ENCODE data around the gene PLEKHA3. TPM values are rescaled to one million over a fixed set of nuclear protein-coding genes. Genes with fewer than 3 reads are reported as not detected.

Gene PLEKHA3
- total RNA-seq, 2 experiments from 2014 or later, result 20.1 to 20.3 TPM

DNA sequence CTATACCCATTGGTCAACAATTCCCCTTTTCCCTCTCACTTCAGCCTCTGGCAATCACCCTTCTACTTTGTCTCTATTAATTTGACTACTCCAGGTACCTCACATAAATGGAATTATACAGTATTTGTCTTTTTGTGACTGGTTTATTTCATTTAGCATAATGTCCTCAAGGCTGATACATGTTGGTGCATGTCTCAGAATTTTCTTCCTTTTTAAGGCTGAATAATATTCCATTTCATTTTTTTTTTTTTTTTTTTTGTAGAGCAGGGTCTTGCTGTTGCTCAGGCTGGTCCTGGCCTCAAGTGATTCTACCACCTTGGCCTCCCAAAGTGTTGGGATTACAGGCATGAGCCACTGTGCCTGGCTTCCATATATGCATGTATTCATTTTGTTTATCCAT is 3.8 kb upstream of the PLEKHA3 start:
- TF ChIP-seq, protein P1, sequence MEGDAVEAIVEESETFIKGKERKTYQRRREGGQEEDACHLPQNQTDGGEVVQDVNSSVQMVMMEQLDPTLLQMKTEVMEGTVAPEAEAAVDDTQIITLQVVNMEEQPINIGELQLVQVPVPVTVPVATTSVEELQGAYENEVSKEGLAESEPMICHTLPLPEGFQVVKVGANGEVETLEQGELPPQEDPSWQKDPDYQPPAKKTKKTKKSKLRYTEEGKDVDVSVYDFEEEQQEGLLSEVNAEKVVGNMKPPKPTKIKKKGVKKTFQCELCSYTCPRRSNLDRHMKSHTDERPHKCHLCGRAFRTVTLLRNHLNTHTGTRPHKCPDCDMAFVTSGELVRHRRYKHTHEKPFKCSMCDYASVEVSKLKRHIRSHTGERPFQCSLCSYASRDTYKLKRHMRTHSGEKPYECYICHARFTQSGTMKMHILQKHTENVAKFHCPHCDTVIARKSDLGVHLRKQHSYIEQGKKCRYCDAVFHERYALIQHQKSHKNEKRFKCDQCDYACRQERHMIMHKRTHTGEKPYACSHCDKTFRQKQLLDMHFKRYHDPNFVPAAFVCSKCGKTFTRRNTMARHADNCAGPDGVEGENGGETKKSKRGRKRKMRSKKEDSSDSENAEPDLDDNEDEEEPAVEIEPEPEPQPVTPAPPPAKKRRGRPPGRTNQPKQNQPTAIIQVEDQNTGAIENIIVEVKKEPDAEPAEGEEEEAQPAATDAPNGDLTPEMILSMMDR (IDR thresholded peaks at IDR 0.05), result no peak
- H3K27ac Mint-ChIP-seq, result no peak overlapping the region
- CTCF ChIA-PET, result no interaction called here
- no peaks in the 10 kb centered on the region for H3K27me3 ChIP-seq (ENCODE audit: control insufficient read depth in 1 of 2, insufficient read depth in 2 of 2, low read length in 2 of 2)
- H3K36me3 Mint-ChIP-seq (ENCODE audit: low read depth), result peaks cover 10% of the 10 kb centered on the region
- H3K36me3 ChIP-seq (ENCODE audit: insufficient read depth, low read length), result no peaks in the 10 kb centered on the region
- peaks cover 28% of the 10 kb centered on the region for H3K4me1 Mint-ChIP-seq (ENCODE audit: low read depth)
- no peak overlapping the region for H3K4me3 ChIP-seq (ENCODE audit: low read length)
- no peak overlapping the region for H3K4me3 Mint-ChIP-seq
- H3K9me3 ChIP-seq (ENCODE audit: control insufficient read depth in 1 of 2, insufficient read depth in 1 of 2, low read length in 2 of 2), result no peaks in the 10 kb centered on the region
- H3K27me3 Mint-ChIP-seq, result no peaks in the 10 kb centered on the region
- POLR2A ChIA-PET, result interaction anchor here (1.0 to 1.9 kb wide), 2 partner anchors 25 to 26 kb away, joined by 3 to 5 read pairs; partner anchors contain the start of genes PJVK and PRKRA
- no peaks in the 10 kb centered on the region for H3K9me3 Mint-ChIP-seq
- peaks cover 25% of the 10 kb centered on the region for H3K4me1 ChIP-seq (ENCODE audit: insufficient read depth, low read length)
- intact Hi-C loops (cut with DNase I, micrococcal nuclease), result loop anchor here in 1 of 2 experiments (1.0 kb wide), 1 partner anchor 24 kb away; no protein-coding TSS in a partner anchor
- ATAC-seq (ENCODE audit: poor library complexity) (no peak), DNase-seq (no peak)
- H3K27ac ChIP-seq (ENCODE audit: low read depth in 1 of 2, low read length in 2 of 2), result no peak overlapping the region

DNA sequence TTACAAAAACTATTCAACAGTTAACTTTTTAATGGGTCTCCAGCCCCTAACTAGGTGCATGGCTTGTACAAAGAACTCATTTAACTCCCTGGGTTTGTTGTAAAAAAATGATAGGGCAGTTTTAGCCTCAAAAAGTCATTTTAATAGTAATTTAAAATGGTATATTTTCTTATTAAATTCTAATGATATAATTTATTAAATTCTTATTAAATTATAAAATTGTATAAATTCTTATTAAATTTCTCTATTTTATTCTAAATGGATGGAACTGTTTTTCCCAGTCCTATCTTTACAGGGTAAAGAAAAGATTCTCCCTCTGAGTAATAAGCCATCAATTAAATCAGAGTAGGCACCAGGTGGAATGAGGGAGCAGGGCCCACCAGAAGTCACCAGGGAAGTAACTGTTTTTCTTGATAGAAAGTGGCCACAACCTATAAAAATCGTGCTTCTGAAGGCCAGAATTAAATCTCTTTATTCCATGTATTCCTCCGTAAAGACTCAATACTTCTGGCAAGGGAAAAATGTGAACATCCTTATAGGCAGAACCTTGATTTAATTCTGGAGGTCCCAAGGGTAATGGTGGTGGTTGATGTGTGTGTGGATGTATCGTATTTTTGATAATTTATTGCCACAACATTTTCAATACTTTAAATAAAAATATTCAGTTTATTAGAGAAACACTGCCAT is 2.7 kb upstream of the PLEKHA3 start:
- H3K9me3 ChIP-seq (ENCODE audit: control insufficient read depth in 1 of 2, insufficient read depth in 1 of 2, low read length in 2 of 2), result no peaks in the 10 kb centered on the region
- peaks cover 39% of the 10 kb centered on the region for H3K4me1 Mint-ChIP-seq (ENCODE audit: low read depth)
- ATAC-seq (ENCODE audit: poor library complexity) (no peak), DNase-seq (peak in 1 of 14 experiments; percentile 4)
- peak overlapping the region; percentile 76 to 83 for H3K27ac ChIP-seq (ENCODE audit: low read depth in 1 of 2, low read length in 2 of 2)
- H3K4me3 Mint-ChIP-seq, result peak overlapping the region; percentile 96
- no peaks in the 10 kb centered on the region for H3K27me3 Mint-ChIP-seq
- H3K36me3 Mint-ChIP-seq (ENCODE audit: low read depth), result peaks cover 10% of the 10 kb centered on the region
- H3K36me3 ChIP-seq (ENCODE audit: insufficient read depth, low read length), result no peaks in the 10 kb centered on the region
- TF ChIP-seq, protein P1 (IDR thresholded peaks at IDR 0.05), result no peak
- no peaks in the 10 kb centered on the region for H3K9me3 Mint-ChIP-seq
- H3K27me3 ChIP-seq (ENCODE audit: control insufficient read depth in 1 of 2, insufficient read depth in 2 of 2, low read length in 2 of 2), result no peaks in the 10 kb centered on the region
- peak overlapping the region; percentile 91 for H3K27ac Mint-ChIP-seq
- ChIA-PET POLR2A (interaction anchor here (0.7 to 1.9 kb wide), 2 partner anchors 19 to 27 kb away, joined by 3 to 5 read pairs; partner anchors contain the start of genes PJVK and PRKRA), CTCF (no interaction called here)
- H3K4me1 ChIP-seq (ENCODE audit: insufficient read depth, low read length), result peaks cover 36% of the 10 kb centered on the region
- intact Hi-C loops (cut with DNase I, micrococcal nuclease), result loop anchor here in 1 of 2 experiments (2.0 kb wide), 2 partner anchors 27 to 45 kb away; partner anchors contain the start of genes PJVK and PRKRA
- peak overlapping the region; percentile 66 for H3K4me3 ChIP-seq (ENCODE audit: low read length)

DNA sequence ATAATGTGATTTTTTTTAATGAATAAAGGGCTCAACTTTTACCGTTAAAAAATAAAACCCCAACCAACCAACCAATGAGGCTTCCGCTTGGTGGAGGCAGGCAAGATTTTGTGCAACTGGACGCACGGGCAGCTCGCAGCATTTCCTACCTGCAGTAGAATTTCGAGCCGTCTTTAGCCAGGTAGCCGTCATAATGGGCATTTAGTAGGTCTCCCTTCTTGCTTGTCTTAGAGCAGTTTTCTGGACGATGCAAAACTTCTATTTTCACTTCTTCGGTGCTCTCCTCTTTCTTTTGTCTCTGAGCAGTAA is 2.2 kb upstream of the PLEKHA3 start:
- no peak for DNase-seq
- Histone ChIP-seq H3K4me1 (ENCODE audit: insufficient read depth, low read length) (peaks cover 40% of the 10 kb centered on the region), H3K27me3 (ENCODE audit: control insufficient read depth in 1 of 2, insufficient read depth in 2 of 2, low read length in 2 of 2) (no peaks in the 10 kb centered on the region), H3K9me3 (ENCODE audit: control insufficient read depth in 1 of 2, insufficient read depth in 1 of 2, low read length in 2 of 2) (no peaks in the 10 kb centered on the region), H3K36me3 (ENCODE audit: insufficient read depth, low read length) (no peaks in the 10 kb centered on the region), H3K4me3 (ENCODE audit: low read length) (peak overlapping the region; percentile 66), H3K27ac (ENCODE audit: low read depth in 1 of 2, low read length in 2 of 2) (peak overlapping the region; percentile 76 to 83)
- TF ChIP-seq, protein P1 (IDR thresholded peaks at IDR 0.05), result no peak
- H3K9me3 Mint-ChIP-seq, result no peaks in the 10 kb centered on the region
- intact Hi-C loops (cut with DNase I, micrococcal nuclease), result loop anchor here in 1 of 2 experiments (2.0 kb wide), 2 partner anchors 27 to 45 kb away; partner anchors contain the start of genes PJVK and PRKRA
- no peaks in the 10 kb centered on the region for H3K27me3 Mint-ChIP-seq
- POLR2A ChIA-PET, result interaction anchor here (0.7 to 1.9 kb wide), 2 partner anchors 19 to 27 kb away, joined by 3 to 5 read pairs; partner anchors contain the start of genes PJVK and PRKRA
- ATAC-seq (ENCODE audit: poor library complexity), result no peak
- CTCF ChIA-PET, result no interaction called here
- H3K4me3 Mint-ChIP-seq, result peak overlapping the region; percentile 96
- peaks cover 10% of the 10 kb centered on the region for H3K36me3 Mint-ChIP-seq (ENCODE audit: low read depth)
- H3K27ac Mint-ChIP-seq, result peak overlapping the region; percentile 91
- peaks cover 44% of the 10 kb centered on the region for H3K4me1 Mint-ChIP-seq (ENCODE audit: low read depth)
